ENCODE measurements around the gene SEMA6B. TPM values are rescaled to one million over a fixed set of nuclear protein-coding genes. Genes with fewer than 3 reads are reported as not detected.

The SEMA6B gene
- total and polyA plus RNA-seq, 10 donors = 5.5 to 85.0 (median 46.5) TPM

DNA sequence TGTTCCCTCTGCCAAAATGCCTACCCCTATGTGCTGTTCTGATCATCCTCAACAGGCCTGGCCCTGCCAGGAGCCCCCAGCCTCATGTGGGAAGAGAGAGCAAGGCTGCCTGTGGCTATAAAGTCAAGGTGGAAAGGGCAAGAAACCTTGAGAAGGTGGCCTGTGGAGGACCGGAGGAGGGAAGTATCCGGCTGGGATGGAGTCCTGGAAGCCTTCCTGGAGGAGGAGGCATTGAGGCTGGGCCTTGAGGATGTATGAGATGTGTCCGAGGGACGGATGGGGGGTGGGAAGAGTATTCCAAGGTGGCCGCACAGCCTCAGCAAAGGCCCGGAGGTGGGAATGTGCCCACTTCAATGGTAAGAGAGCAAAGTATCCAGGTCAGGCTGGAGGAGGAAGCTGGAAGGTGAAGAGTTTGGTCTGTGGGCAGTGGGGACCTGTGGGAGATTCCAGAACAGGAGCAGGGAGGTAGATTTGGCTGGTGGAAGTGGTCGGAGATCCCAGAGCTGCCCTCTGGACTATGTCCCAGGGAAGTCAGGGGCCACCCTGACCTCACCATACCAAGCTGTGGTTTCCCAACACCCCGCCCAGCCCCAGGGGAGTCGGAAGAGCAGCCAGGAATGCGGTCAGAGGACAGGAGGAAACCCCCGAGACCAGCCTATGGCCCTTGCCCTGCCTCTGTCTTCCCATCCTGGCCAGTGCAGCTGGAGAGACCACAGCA lies 38.2 kb downstream of the SEMA6B start:
- intact Hi-C loops (cut with DNase I; ENCODE audit: low total_unique reads) = loop anchor here (10.0 kb wide), 1 partner anchor 257 kb away; no protein-coding TSS in a partner anchor
- H3K27ac ChIP-seq = no peak overlapping the region
- WGBS, 5 donors = 73 to 83% (median 81%) methylated on average over 11 of the region's 11 CpGs
- H3K4me1 ChIP-seq = peaks cover 0 to 14% (median 2%) of the 10 kb centered on the region in 6 donors
- DNase-seq = no peak
- TF ChIP-seq, protein P1, sequence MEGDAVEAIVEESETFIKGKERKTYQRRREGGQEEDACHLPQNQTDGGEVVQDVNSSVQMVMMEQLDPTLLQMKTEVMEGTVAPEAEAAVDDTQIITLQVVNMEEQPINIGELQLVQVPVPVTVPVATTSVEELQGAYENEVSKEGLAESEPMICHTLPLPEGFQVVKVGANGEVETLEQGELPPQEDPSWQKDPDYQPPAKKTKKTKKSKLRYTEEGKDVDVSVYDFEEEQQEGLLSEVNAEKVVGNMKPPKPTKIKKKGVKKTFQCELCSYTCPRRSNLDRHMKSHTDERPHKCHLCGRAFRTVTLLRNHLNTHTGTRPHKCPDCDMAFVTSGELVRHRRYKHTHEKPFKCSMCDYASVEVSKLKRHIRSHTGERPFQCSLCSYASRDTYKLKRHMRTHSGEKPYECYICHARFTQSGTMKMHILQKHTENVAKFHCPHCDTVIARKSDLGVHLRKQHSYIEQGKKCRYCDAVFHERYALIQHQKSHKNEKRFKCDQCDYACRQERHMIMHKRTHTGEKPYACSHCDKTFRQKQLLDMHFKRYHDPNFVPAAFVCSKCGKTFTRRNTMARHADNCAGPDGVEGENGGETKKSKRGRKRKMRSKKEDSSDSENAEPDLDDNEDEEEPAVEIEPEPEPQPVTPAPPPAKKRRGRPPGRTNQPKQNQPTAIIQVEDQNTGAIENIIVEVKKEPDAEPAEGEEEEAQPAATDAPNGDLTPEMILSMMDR (IDR thresholded peaks at IDR 0.05 in 8 of 11, conservative IDR thresholded peaks at IDR 0.05 in 3 of 11) = no peak
- TF ChIP-seq POLR2A (IDR thresholded peaks at IDR 0.05) (no peak), POLR2AphosphoS5 (IDR thresholded peaks at IDR 0.05) (no peak)
- H3K27me3 ChIP-seq (replicated peaks in 1 of 7) = peaks cover 0 to 56% (median 0%) of the 10 kb centered on the region in 7 donors
- no peak overlapping the region for H3K4me3 ChIP-seq
- H3K9me3 ChIP-seq = no peaks in the 10 kb centered on the region
- H3K36me3 ChIP-seq = no peaks in the 10 kb centered on the region

DNA sequence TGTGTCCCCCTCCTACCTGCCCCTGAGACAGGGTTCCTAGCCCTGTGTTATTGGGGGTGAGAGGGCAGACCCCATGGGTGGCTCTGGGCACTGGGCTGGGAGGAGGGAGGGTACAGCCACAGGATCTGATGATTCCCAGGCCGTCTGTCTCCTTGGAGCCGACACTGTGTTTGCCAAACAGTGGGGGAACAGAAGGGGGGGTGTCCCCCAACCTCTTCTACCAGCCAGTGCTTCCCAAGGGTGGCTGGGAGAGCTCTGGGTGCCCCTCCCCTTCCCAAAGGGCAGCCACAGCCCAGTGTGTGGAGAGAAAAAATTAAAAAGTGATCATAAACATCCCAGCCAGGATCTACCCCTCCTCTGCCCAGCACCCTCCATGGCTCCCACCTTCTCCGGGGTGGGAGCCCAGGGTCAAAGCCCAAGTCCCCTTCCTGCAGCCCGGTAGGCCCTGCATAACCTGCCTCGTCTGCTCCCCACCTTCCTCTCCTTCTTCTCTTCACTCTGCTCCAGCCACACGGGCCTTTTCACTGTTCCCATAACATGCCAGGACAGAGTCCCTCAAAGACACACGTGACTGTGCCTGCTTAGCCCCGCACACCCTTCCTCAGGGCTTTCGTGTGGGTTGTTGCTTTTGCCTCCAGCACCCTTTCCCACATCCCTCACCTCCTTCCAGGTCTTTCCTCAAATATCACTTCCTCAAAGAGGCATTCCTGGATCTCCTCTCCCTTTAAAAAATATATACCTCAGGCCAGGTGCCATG lies 39.8 kb downstream of the SEMA6B start:
- Histone ChIP-seq H3K27ac (no peak overlapping the region), H3K9me3 (no peaks in the 10 kb centered on the region), H3K4me3 (no peak overlapping the region), H3K36me3 (no peaks in the 10 kb centered on the region), H3K27me3 (replicated peaks in 1 of 7) (peaks cover 0 to 65% (median 0%) of the 10 kb centered on the region in 7 donors), H3K4me1 (peaks cover 0 to 5% (median 0%) of the 10 kb centered on the region in 6 donors)
- WGBS, 5 donors = 68 to 79% (median 78%) methylated on average over 9 of the region's 9 CpGs
- intact Hi-C loops (cut with DNase I; ENCODE audit: low total_unique reads) = loop anchor here (10.0 kb wide), 1 partner anchor 255 kb away; no protein-coding TSS in a partner anchor
- no peak for TF ChIP-seq POLR2AphosphoS5 (IDR thresholded peaks at IDR 0.05)
- TF ChIP-seq, protein P1 (IDR thresholded peaks at IDR 0.05 in 8 of 11, conservative IDR thresholded peaks at IDR 0.05 in 3 of 11) = no peak
- DNase-seq = no peak

DNA sequence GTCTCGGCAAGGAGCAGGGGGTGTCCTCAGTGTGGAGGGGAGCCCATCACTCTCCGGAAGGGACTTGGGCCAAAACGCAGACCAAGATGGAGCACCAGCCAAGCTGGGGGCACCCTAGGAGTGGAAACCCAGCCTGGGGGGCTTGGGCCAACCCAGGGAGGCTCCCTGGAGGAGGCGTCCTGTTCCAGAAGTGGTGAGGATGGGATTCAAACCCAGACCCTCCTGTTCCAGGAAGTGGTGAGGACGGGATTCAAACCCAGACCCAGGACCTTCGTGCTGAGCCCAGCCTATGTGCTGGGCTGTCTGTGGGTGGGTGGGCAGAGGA lies 40.4 kb downstream of the SEMA6B start:
- intact Hi-C loops (cut with DNase I; ENCODE audit: low total_unique reads) = no loop called here
- 85 to 93% (median 87%) methylated on average over 5 to 6 of the region's 6 CpGs for WGBS, 5 donors
- TF ChIP-seq, protein P1 (IDR thresholded peaks at IDR 0.05 in 8 of 11, conservative IDR thresholded peaks at IDR 0.05 in 3 of 11) = no peak
- TF ChIP-seq POLR2A (IDR thresholded peaks at IDR 0.05) (no peak), POLR2AphosphoS5 (IDR thresholded peaks at IDR 0.05) (no peak)
- H3K27ac ChIP-seq = no peak overlapping the region
- peaks cover 0 to 5% (median 0%) of the 10 kb centered on the region in 6 donors for H3K4me1 ChIP-seq
- H3K27me3 ChIP-seq (replicated peaks in 1 of 7) = peaks cover 0 to 62% (median 0%) of the 10 kb centered on the region in 7 donors
- no peaks in the 10 kb centered on the region for H3K9me3 ChIP-seq
- no peak overlapping the region for H3K4me3 ChIP-seq
- DNase-seq = no peak
- no peaks in the 10 kb centered on the region for H3K36me3 ChIP-seq

Data from spleen (tissue), 11 donors.